SKM-1 treated with dmso at 0.1 percent for 144 hours (cell line): ENCODE measurements around the gene TBC1D2B.
"Not testable (repeated sequence)": the region's sequence is repeated elsewhere in the genome, so short reads cannot be mapped to it uniquely, and the experiment has no call there.

Source experiments
- DNase-seq: peaks from one replicate; lab custom pipeline; 2025; ENCODE audit not compliant: unreplicated experiment; lab: John Stamatoyannopoulos, UW

Gene TBC1D2B

GRCh38 chr15:77977903-77978758, 99.4 kb downstream of the TBC1D2B start:
- DNase-seq, result not testable (repeated sequence)

GRCh38 chr15:77976760-77977525, 100.6 kb downstream of the TBC1D2B start:
- DNase-seq, result not testable (repeated sequence)

GRCh38 chr15:77976095-77976450, 101.4 kb downstream of the TBC1D2B start:
- not testable (repeated sequence) for DNase-seq

- no peak for DNase-seq
Measured at GRCh38 chr15:77975332-77976094, 102.0 kb downstream of the TBC1D2B start.

GRCh38 chr15:77974416-77975331, 102.8 kb downstream of the TBC1D2B start:
- no peak for DNase-seq

- DNase-seq, result no peak
Measured at GRCh38 chr15:77974098-77974414, 103.5 kb downstream of the TBC1D2B start.

GRCh38 chr15:77973273-77974097, 104.0 kb downstream of the TBC1D2B start:
- not testable (repeated sequence) for DNase-seq

GRCh38 chr15:77972706-77973105, 104.8 kb downstream of the TBC1D2B start:
- DNase-seq, result not testable (repeated sequence)

- not testable (repeated sequence) for DNase-seq
Measured at GRCh38 chr15:77971875-77972274, 105.6 kb downstream of the TBC1D2B start.

GRCh38 chr15:77970813-77971360, 106.6 kb downstream of the TBC1D2B start:
- DNase-seq, result not testable (repeated sequence)

- DNase-seq, result no peak
Measured at GRCh38 chr15:77969055-77969454, 108.5 kb downstream of the TBC1D2B start.

GRCh38 chr15:77967798-77968197, 109.7 kb downstream of the TBC1D2B start:
- DNase-seq, result no peak

- not testable (repeated sequence) for DNase-seq
Measured at GRCh38 chr15:77967235-77967615, 110.3 kb downstream of the TBC1D2B start.

- no peak for DNase-seq
Measured at GRCh38 chr15:77966540-77967234, 110.8 kb downstream of the TBC1D2B start.

- DNase-seq, result peak; percentile 12
Measured at GRCh38 chr15:77964193-77964592, 113.3 kb downstream of the TBC1D2B start.

- DNase-seq, result peak; percentile 46
Measured at GRCh38 chr15:77959432-77959879, 118.1 kb downstream of the TBC1D2B start.

- not testable (repeated sequence) for DNase-seq
Measured at GRCh38 chr15:77958716-77959431, 118.6 kb downstream of the TBC1D2B start.

GRCh38 chr15:77958021-77958420, 119.5 kb downstream of the TBC1D2B start:
- DNase-seq, result not testable (repeated sequence)
